Keratinocyte (primary cell): ENCODE data around the gene PLSCR1.

Experiments
- CTCF ChIP-seq, 3 experiments: IDR thresholded peaks in 1 of 3; conservative IDR thresholded peaks in 1 of 3; optimal IDR thresholded peaks in 1 of 3; 2 replicates in 2 of 3; 3 replicates in 1 of 3; pipeline versions ENCODE3 to v1.5.1; 2011; ENCODE audit warnings: low read length in 3 of 3, mild to moderate bottlenecking in 3 of 3, moderate library complexity in 2 of 3, control low read depth in 1 of 3, inconsistent platforms in 1 of 3; ENCODE audit not compliant: insufficient read depth in 2 of 3; ENCODE audit errors: extremely low read depth in 1 of 3
- EZH2 ChIP-seq: IDR thresholded peaks from one replicate; pipeline ENCODE4 v1.6.1; 2012; ENCODE audit warnings: inconsistent platforms, mild to moderate bottlenecking, low read length, moderate library complexity

- TF ChIP-seq CTCF (optimal IDR thresholded peaks at IDR 0.05 in 1 of 3, IDR thresholded peaks at IDR 0.05 in 1 of 3, conservative IDR thresholded peaks at IDR 0.05 in 1 of 3; ENCODE audit: extremely low read depth in 1 of 3, insufficient read depth in 2 of 3, low read length in 3 of 3) (no peak), EZH2 (no peak)
Measured at GRCh38 chr3:146574173-146574572, 29.8 kb upstream of the PLSCR1 start.
